IPS DF 19.7 (cell line): ENCODE measurements around the gene MCM3.

Experiments used
- DNase-seq: peaks from one replicate; pipeline ENCODE4 v3.0.0-alpha.2; 2013; ENCODE audit warnings: low read depth, low spot score

MCM3 gene

GRCh38 chr6:52251113-52251512 is 33.4 kb downstream of the MCM3 start:
- DNase-seq: no peak

- DNase-seq: no peak
Measured at GRCh38 chr6:52249078-52249477, 35.5 kb downstream of the MCM3 start.

- no peak for DNase-seq
Measured at GRCh38 chr6:52245425-52245824, 39.1 kb downstream of the MCM3 start.

GRCh38 chr6:52244400-52244799 is 40.1 kb downstream of the MCM3 start, which contains the start of gene IL17F:
IL17F (minus strand) TSS chr6:52244500; CDS start chr6:52244429, 71 bp downstream.
- DNase-seq: no peak

GRCh38 chr6:52243282-52243893 is 41.2 kb downstream of the MCM3 start:
- DNase-seq: no peak

GRCh38 chr6:52241819-52242218 is 42.7 kb downstream of the MCM3 start:
- no peak for DNase-seq

GRCh38 chr6:52233975-52234823 is 50.3 kb downstream of the MCM3 start:
- DNase-seq: peak; percentile 61

- no peak for DNase-seq
Measured at GRCh38 chr6:52233005-52233404, 51.5 kb downstream of the MCM3 start.

- DNase-seq: no peak
Measured at GRCh38 chr6:52231406-52232127, 53.0 kb downstream of the MCM3 start.

- DNase-seq: no peak
Measured at GRCh38 chr6:52230685-52231084, 53.9 kb downstream of the MCM3 start.

- no peak for DNase-seq
Measured at GRCh38 chr6:52227495-52227894, 57.0 kb downstream of the MCM3 start.

- DNase-seq: no peak
Measured at GRCh38 chr6:52221302-52221701, 63.2 kb downstream of the MCM3 start.

- no peak for DNase-seq
Measured at GRCh38 chr6:52217761-52218160, 66.8 kb downstream of the MCM3 start.

- no peak for DNase-seq
Measured at GRCh38 chr6:52216932-52217575, 67.5 kb downstream of the MCM3 start.

- no peak for DNase-seq
Measured at GRCh38 chr6:52215787-52216186, 68.8 kb downstream of the MCM3 start.
